HepG2 (cell line): Measurements from ENCODE around the gene FBXO24. TPM values are rescaled to one million over a fixed set of nuclear protein-coding genes. Genes with fewer than 3 reads are reported as not detected.

Experiments
- CHCHD3 ChIP-seq: sonication (generic); formaldehyde crosslinking; IDR thresholded peaks from 2 replicates; pipeline ENCODE4 v1.8.0; 2022; ENCODE audit warnings: mild to moderate bottlenecking, missing genetic modification reagents, moderate library complexity
- ELF1 ChIP-seq: sonication (generic); formaldehyde crosslinking; IDR thresholded peaks from 2 replicates; pipeline ENCODE4 v1.4.0; 2020; ENCODE audit warnings: missing genetic modification reagents
- NR3C1 ChIP-seq: sonication (generic); formaldehyde crosslinking; IDR thresholded peaks from 2 replicates; pipeline ENCODE4 v1.4.0; 2020; ENCODE audit warnings: missing genetic modification reagents
- NRL ChIP-seq: sonication (generic); formaldehyde crosslinking; IDR thresholded peaks from 2 replicates; pipeline ENCODE4 v1.5.0; 2020; ENCODE audit warnings: missing genetic modification reagents, mild to moderate bottlenecking, moderate library complexity, borderline replicate concordance
- POLR2AphosphoS5 ChIP-seq: IDR thresholded peaks from 2 replicates; pipeline ENCODE4 v1.6.1; 2012; ENCODE audit warnings: low read depth, low read length
- PRDM10 ChIP-seq: sonication (generic); formaldehyde crosslinking; IDR thresholded peaks from 2 replicates; pipeline ENCODE4 v1.4.0; 2020; ENCODE audit warnings: low read depth, missing genetic modification reagents
- TEAD2 ChIP-seq: sonication (generic); formaldehyde crosslinking; IDR thresholded peaks from 2 replicates; pipeline ENCODE4 v1.9.0; 2021; ENCODE audit warnings: missing genetic modification reagents
- ZBTB40 ChIP-seq, 2 experiments: fragments of 450-650 bp in 1 of 2; sonication (generic) in 1 of 2; formaldehyde crosslinking in 1 of 2; IDR thresholded peaks; 2 replicates each; pipeline versions ENCODE4 v1.6.1 to v1.8.0; 2016 to 2022; ENCODE audit warnings: antibody characterized with exemption in 1 of 2, mild to moderate bottlenecking in 1 of 2, missing genetic modification reagents in 1 of 2
- ZFP91 ChIP-seq: sonication (generic); formaldehyde crosslinking; IDR thresholded peaks from 2 replicates; pipeline ENCODE4 v1.9.0; 2022; ENCODE audit warnings: missing genetic modification reagents, mild to moderate bottlenecking, borderline replicate concordance
- ZNF607 ChIP-seq: sonication (generic); formaldehyde crosslinking; IDR thresholded peaks from 2 replicates; pipeline ENCODE4 v1.5.1; 2020; ENCODE audit warnings: missing genetic modification reagents, mild to moderate bottlenecking, borderline replicate concordance
- ZNF704 ChIP-seq: sonication (generic); formaldehyde crosslinking; IDR thresholded peaks from 2 replicates; pipeline ENCODE4 v1.8.1; 2023; ENCODE audit warnings: mild to moderate bottlenecking, inconsistent platforms, moderate library complexity, missing genetic modification reagents, borderline replicate concordance
- polyA plus RNA-seq, 8 experiments: library from polyadenylated mRNA; depleted of rRNA in 3 of 8; stranded (reverse) in 7 of 8; unstranded in 1 of 8; fragments of >200 nt; fragmentation: Illumina TruSeq in 4 of 8; extraction: Trizol in 4 of 8; gene quantifications; 2 replicates each; pipeline versions ENCODE4 v1.2.1 to v1.2.3, GENCODE V29; 2011 to 2016; ENCODE audit warnings: low read depth in 4 of 8, missing spikeins in 1 of 8, mixed read lengths in 1 of 8; ENCODE audit not compliant: insufficient read depth in 1 of 8
- total RNA-seq, 5 experiments: library from RNA; depleted of rRNA; stranded (reverse); fragments of >200 nt; fragmentation: Illumina TruSeq; extraction: Trizol; gene quantifications; 2 replicates each; pipeline ENCODE4 v1.2.3, GENCODE V29; 2016; ENCODE audit warnings: low read depth in 1 of 5

Gene FBXO24
- total and polyA plus RNA-seq, 2 of the 13 experiments (the other 11 are each of a cell fraction or from before 2014, with no cell fraction given): 0.20 to 0.55 TPM

- TF ChIP-seq ZBTB40 (IDR thresholded peaks at IDR 0.05): no peak
- TF ChIP-seq ZBTB40 (CRISPR knock-in tag; IDR thresholded peaks at IDR 0.05): no peak
- TF ChIP-seq POLR2AphosphoS5: peak; percentile 62
- TF ChIP-seq PRDM10: peak; percentile 96
- TF ChIP-seq ZFP91: peak; percentile 50; the same call in 1 of the 2 replicates
- no peak for TF ChIP-seq TEAD2
- TF ChIP-seq NR3C1 (CRISPR knock-in tag): no peak
- no peak for TF ChIP-seq ZNF704 (CRISPR knock-in tag)
- TF ChIP-seq ELF1: peak; percentile 77
- TF ChIP-seq CHCHD3 (CRISPR knock-in tag): no peak
- TF ChIP-seq ZNF607 (CRISPR knock-in tag): 0 out of 2 replicates have a peak, but pooled peaks have one; percentile 3
- 0 out of 2 replicates have a peak, but pooled peaks have one; percentile 54 for TF ChIP-seq NRL (CRISPR knock-in tag)
Measured at GRCh38 chr7:100586266-100587025, at the start of gene FBXO24 (continued).
